Measurements from ENCODE around the gene PRKCE. TPM values are rescaled to one million over a fixed set of nuclear protein-coding genes. Genes with fewer than 3 reads are reported as not detected.

Gene PRKCE
- total and polyA plus RNA-seq, 2 donors (not counting 1 experiment from before 2014, with no cell fraction given) = 23.6 to 271 TPM

DNA sequence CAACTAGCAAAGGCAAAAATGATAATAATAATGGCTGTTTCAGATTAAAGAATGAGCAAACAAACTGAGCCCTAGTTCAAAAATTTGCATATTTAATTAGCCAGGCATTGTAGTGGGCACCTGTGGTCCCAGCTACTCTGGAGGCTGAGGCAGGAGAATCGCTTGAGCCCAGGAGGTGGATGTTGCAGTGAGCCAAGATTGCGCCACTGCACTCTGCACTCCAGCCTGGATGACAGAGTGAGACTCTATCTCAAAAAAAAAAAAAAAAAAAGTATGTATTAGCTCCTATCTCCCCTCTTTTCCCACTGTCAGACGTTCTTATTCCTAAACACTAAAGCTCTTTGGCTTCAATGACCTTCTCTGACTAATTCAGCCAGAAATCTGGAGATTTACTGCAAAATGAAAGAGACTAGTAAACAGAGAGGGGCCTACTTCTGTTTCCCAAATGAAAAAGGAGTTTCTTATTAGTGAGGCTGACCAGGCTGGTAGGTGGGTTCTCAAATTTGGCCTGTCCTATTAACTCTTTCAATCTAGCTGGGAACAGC lies 36.5 kb upstream of the PRKCE start:
- Histone ChIP-seq H2AFZ (ENCODE audit: insufficient read depth, low read depth, low read length, poor library complexity, severe bottlenecking) (no peak overlapping the region), H3K9ac (ENCODE audit: low read length) (no peak overlapping the region), H3K4me2 (replicated peaks; ENCODE audit: low read depth, low read length, poor library complexity, severe bottlenecking) (no peak overlapping the region), H3K9me3 (ENCODE audit: control extremely low read depth in 1 of 3, control insufficient read depth in 2 of 3, insufficient read depth in 1 of 3, low read length in 2 of 3) (no peaks in the 10 kb centered on the region), H3K4me1 (ENCODE audit: control insufficient read depth in 2 of 2, insufficient read depth in 2 of 2, low read length in 2 of 2) (peaks cover 11 to 13% of the 10 kb centered on the region in 2 donors), H3K27ac (ENCODE audit: low read length in 2 of 2) (no peak overlapping the region), H3K36me3 (replicated peaks in 1 of 2; ENCODE audit: control extremely low read depth in 1 of 2, control insufficient read depth in 1 of 2, extremely low read depth in 1 of 2, insufficient read depth in 2 of 2, low read length in 1 of 2) (no peaks in the 10 kb centered on the region), H4K20me1 (ENCODE audit: control insufficient read depth, insufficient read depth, low read length, poor library complexity, severe bottlenecking) (no peaks in the 10 kb centered on the region), H3K79me2 (ENCODE audit: control insufficient read depth, insufficient read depth, low read length) (peaks cover 4% of the 10 kb centered on the region), H3K4me3 (ENCODE audit: control extremely low read depth in 1 of 5, extremely low read depth in 1 of 5, insufficient read depth in 1 of 5, low read depth in 2 of 5, low read length in 4 of 5) (no peak overlapping the region), H3K27me3 (replicated peaks in 1 of 4; ENCODE audit: control extremely low read depth in 1 of 4, control insufficient read depth in 3 of 4, insufficient read depth in 4 of 4, low read length in 3 of 4) (no peaks in the 10 kb centered on the region)
- ChIA-PET POLR2A (no interaction called here), CTCF (no interaction called here)
- DNase-seq (no peak), ATAC-seq (ENCODE audit: low read depth) (no peak)
- TF ChIP-seq CTCF (IDR thresholded peaks at IDR 0.05) (no peak), EZH2 (IDR thresholded peaks at IDR 0.05; ENCODE audit: borderline replicate concordance, insufficient read depth, low read depth, low read length, poor library complexity, severe bottlenecking) (no peak)
- Mint-ChIP-seq H3K27me3 (no peaks in the 10 kb centered on the region), H3K4me1 (peaks cover 19% of the 10 kb centered on the region), H3K4me3 (no peak overlapping the region), H3K27ac (no peak overlapping the region), H3K9me3 (ENCODE audit: insufficient read depth) (no peaks in the 10 kb centered on the region)
- intact Hi-C loops (cut with micrococcal nuclease) = no loop called here
- WGBS (ENCODE audit: insufficient coverage) = no CpG with 5 or more reads among the region's 3 CpGs

GRCh38 chr2:45616658-45617411 lies 34.6 kb upstream of the PRKCE start:
- intact Hi-C loops (cut with micrococcal nuclease) = no loop called here

More at GRCh38 chr2:45616658-45617411, 34.6 kb upstream of the PRKCE start:
- ChIA-PET POLR2A (no interaction called here), CTCF (no interaction called here)
- H3K79me2 ChIP-seq (ENCODE audit: control insufficient read depth, insufficient read depth, low read length) = no peaks in the 10 kb centered on the region
- H3K36me3 ChIP-seq (replicated peaks in 1 of 2; ENCODE audit: control extremely low read depth in 1 of 2, control insufficient read depth in 1 of 2, extremely low read depth in 1 of 2, insufficient read depth in 2 of 2, low read length in 1 of 2) = no peaks in the 10 kb centered on the region
- no peaks in the 10 kb centered on the region for H3K9me3 Mint-ChIP-seq (ENCODE audit: insufficient read depth)
- H3K27me3 Mint-ChIP-seq = peaks cover 5% of the 10 kb centered on the region
- no peak overlapping the region for H3K4me3 Mint-ChIP-seq
- no peak for DNase-seq
- H3K27ac Mint-ChIP-seq = no peak overlapping the region
- ATAC-seq (ENCODE audit: low read depth) = no peak
- H3K4me1 ChIP-seq (ENCODE audit: control insufficient read depth in 2 of 2, insufficient read depth in 2 of 2, low read length in 2 of 2) = peaks cover under 1% of the 10 kb centered on the region in 2 donors
- no peak overlapping the region for H3K27ac ChIP-seq (ENCODE audit: low read length in 2 of 2)
- peaks cover 2% of the 10 kb centered on the region for H3K4me1 Mint-ChIP-seq
- no peak overlapping the region for H3K9ac ChIP-seq (ENCODE audit: low read length)
- no peak overlapping the region for H2AFZ ChIP-seq (ENCODE audit: insufficient read depth, low read depth, low read length, poor library complexity, severe bottlenecking)
- no peak overlapping the region for H3K4me3 ChIP-seq (ENCODE audit: control extremely low read depth in 1 of 5, extremely low read depth in 1 of 5, insufficient read depth in 1 of 5, low read depth in 2 of 5, low read length in 4 of 5)
- no peak for TF ChIP-seq CTCF (IDR thresholded peaks at IDR 0.05)
- TF ChIP-seq EZH2 (IDR thresholded peaks at IDR 0.05; ENCODE audit: borderline replicate concordance, insufficient read depth, low read depth, low read length, poor library complexity, severe bottlenecking) = no peak
- H4K20me1 ChIP-seq (ENCODE audit: control insufficient read depth, insufficient read depth, low read length, poor library complexity, severe bottlenecking) = no peaks in the 10 kb centered on the region
- no peak overlapping the region for H3K4me2 ChIP-seq (replicated peaks; ENCODE audit: low read depth, low read length, poor library complexity, severe bottlenecking)
- 40% methylated on average over 1 of the region's 4 CpGs for WGBS (ENCODE audit: insufficient coverage)
- H3K9me3 ChIP-seq (ENCODE audit: control extremely low read depth in 1 of 3, control insufficient read depth in 2 of 3, insufficient read depth in 1 of 3, low read length in 2 of 3) = no peaks in the 10 kb centered on the region
- H3K27me3 ChIP-seq (replicated peaks in 1 of 4; ENCODE audit: control extremely low read depth in 1 of 4, control insufficient read depth in 3 of 4, insufficient read depth in 4 of 4, low read length in 3 of 4) = no peaks in the 10 kb centered on the region
